Activated T-cell treated with anti-CD3 and anti-CD28 coated beads, Interleukin-2, amount 50 U/mL, for 1 hour (primary cell): Measurements from ENCODE around the gene SLC29A1.
"Not testable (repeated sequence)": the region's sequence is repeated elsewhere in the genome, so short reads cannot be mapped to it uniquely, and the experiment has no call there.

Source experiments
- DNase-seq: peaks from one replicate; pipeline ENCODE4 v3.0.0-alpha.2; 2020

SLC29A1 gene

GRCh38 chr6:44223319-44224028, at the start of gene SLC29A1:
TSS of gene SLC29A1 (plus strand) at chr6:44223595. CDS start at chr6:44227314, 3,719 bp downstream.
- peak; percentile 87 for DNase-seq

DNA sequence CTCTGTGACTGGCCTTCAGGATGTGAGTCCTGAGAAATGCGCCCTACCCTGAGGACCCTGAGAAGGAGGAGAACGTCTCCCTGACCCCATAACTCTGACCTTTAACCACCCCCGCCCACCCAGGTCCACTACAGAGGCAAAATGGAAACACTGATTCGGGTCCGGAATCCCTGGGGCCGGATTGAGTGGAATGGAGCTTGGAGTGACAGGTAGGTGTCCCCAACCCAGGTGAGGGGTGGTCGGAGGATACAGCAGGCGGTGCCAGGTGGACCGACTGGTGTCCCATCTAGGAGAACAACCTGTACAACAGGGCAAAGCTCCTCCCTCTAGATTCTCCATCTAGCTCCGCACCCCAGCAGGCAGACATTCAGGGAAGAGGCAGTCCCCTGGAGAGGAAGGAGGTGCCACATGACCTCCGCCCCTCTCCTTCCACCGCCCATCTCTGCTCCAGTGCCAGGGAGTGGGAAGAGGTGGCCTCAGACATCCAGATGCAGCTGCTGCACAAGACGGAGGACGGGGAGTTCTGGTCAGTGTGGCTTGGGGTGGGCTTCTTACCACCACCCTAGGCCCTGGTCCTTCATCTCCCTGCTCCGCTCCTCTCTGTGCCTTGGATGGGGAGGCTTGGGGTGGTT, 47.1 kb upstream of the SLC29A1 start:
- DNase-seq = no peak

DNA sequence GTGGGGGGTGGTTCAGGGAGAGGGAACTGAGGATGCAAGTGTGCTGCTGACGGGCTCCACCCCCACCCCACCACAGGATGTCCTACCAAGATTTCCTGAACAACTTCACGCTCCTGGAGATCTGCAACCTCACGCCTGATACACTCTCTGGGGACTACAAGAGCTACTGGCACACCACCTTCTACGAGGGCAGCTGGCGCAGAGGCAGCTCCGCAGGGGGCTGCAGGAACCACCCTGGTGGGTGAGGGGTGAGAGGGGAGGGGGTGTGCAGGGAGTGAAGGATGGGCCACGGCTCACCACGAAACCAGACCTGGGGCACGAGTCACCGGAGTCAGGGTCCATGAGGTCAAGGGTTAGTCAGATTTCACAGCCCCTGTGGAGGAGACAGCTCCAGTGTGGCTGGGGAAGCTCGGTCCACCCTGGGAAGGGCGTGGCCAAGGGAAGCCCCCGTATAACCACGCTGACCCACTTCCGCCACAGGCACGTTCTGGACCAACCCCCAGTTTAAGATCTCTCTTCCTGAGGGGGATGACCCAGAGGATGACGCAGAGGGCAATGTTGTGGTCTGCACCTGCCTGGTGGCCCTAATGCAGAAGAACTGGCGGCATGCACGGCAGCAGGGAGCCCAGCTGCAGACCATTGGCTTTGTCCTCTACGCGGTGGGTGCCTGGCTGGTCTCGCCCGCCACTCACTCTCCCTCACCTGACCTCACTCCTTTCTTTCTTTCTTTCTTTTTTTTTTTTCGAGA, 46.5 kb upstream of the SLC29A1 start:
- no peak for DNase-seq

- DNase-seq = no peak
Observed at GRCh38 chr6:44177691-44178423, 45.5 kb upstream of the SLC29A1 start.

DNA sequence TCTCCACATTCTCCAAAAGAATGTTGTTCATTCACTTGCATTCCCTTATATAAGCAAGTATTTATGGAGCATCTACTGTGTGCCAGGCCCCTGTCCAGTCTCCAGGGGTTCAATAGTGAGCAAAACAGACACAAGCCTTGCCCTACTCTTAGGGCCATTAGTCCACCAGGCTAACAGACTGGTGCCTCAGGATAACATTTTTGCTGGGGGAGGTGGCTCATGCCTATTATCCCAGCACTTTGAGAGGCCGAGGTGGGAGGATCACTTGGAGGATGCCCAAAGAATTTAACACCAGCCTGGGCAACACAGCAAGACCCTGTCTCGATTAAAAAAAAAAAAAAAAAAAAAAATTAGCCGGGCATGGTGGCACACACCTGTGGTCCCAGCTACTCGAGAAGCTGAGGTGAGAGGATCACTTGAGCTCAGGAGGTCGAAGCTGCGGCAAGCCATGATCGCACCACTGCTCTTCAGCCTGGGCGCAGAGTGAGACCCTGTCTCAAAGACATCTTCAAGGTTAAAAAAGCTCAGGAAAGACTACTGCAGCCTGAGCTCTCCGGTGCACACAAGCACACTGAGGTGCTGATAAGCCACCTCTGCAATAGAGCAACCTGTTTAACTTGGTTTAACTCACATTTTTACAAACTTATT, 44.8 kb upstream of the SLC29A1 start:
- DNase-seq = no peak

DNA sequence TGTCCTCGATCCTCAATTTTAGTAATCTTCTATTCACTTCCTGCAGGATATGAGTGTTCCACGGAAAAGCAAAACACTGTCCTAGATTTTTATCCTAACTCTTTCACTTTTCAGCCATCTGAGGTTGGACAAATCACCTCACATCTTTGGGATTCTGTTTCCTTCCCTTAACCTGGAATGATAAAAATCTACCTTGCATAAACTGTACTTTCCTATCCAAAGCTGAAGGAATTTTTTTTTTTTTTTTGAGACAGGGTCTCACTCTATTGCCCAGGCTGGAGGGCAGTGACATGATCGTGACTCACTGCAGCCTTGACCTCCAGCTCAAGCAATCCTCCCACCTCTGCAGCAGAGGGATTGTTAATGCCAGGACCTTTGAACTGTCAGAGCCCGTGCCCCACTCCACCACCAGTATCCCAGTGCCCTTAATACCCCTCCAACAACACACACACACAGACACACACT, 44.3 kb upstream of the SLC29A1 start:
- no peak for DNase-seq

- no peak for DNase-seq
Observed at GRCh38 chr6:44179648-44180047, 43.7 kb upstream of the SLC29A1 start.

- DNase-seq = no peak
Observed at GRCh38 chr6:44180406-44180805, 43.0 kb upstream of the SLC29A1 start.

GRCh38 chr6:44180886-44181285, 42.5 kb upstream of the SLC29A1 start:
- DNase-seq = no peak

DNA sequence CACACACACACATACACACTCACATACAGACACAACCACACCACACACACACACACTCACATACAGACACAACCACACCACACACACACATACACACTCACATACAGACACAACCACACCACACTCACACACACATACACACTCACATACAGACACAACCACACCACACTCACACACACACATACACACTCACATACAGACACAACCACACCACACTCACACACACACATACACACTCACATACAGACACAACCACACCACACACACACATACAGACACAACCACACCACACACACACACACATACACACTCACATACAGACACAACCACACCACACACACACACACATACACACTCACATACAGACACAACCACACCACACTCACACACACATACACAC, 41.6 kb upstream of the SLC29A1 start:
- not testable (repeated sequence) for DNase-seq

DNA sequence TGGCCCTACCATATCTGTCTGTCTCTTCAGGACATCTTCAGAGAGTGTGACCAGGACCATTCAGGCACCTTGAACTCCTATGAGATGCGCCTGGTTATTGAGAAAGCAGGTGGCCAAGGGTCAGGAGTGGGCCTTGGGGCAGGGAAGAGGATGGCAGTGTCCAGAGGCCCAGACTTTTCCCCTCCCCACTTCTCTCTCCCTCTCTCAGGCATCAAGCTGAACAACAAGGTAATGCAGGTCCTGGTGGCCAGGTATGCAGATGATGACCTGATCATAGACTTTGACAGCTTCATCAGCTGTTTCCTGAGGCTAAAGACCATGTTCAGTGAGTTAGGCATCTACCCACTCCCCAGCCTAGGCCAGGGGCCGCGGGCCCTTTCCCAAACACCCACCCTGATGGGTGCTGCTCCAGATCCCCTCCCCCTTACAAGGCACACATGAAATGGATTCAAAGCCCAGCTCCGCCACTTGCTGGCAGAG, 40.4 kb upstream of the SLC29A1 start:
- no peak for DNase-seq

- no peak for DNase-seq
Observed at GRCh38 chr6:44183783-44184182, 39.6 kb upstream of the SLC29A1 start.

- not testable (repeated sequence) for DNase-seq
Observed at GRCh38 chr6:44185356-44185755, 38.0 kb upstream of the SLC29A1 start.

DNA sequence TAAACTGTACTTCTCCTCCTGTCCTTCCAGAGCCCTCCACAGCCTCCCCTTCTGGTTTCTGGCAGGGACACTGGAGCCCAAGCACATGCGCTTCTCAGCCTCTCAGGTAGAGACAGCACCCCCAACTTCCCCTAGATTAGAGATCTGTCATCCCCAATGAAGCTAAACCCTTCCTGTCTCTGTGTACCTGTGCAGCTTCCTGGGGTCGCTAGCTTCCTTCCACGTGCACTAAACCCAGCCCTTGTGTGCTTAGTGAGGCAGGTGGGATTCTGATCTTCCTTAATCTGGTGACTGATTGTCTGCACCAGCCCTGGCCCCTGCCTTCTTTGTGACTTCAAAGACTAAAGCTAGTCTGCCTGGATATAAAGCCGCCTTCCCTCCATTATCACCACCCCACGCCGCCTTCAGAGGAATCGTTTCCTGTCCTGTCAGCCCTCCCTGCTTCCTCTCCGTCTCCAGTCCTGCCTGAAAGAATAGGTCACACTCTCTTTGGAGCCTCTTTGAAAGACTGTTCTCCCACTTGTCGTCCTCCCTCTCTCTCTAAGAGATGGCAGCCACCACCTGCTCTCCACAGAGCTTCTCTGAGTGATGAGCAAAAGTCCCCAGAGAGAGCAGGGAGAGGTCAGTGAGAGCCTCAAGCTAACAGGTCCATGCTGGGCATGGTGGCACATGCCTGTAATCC, 37.3 kb upstream of the SLC29A1 start:
- no peak for DNase-seq

DNA sequence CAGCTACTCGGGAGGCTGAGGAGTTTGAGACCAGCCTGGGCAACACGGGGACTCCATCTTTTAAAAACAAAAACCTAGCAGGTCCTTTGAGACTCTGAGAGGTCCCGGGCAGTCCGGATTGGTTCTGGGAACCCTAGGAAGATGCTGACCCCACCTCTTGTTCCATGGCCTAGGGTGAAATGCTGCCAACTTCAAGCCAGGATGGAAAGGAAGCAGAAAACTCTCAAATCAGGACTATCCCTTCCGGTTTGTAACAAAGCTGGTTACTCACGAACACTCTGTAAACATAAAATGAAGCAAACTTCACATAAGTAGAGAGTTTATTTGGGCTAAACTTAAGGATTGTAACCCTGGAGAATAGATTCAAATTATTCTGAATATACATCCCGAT, 36.8 kb upstream of the SLC29A1 start:
- no peak for DNase-seq

- DNase-seq = no peak
Observed at GRCh38 chr6:44188819-44189218, 34.6 kb upstream of the SLC29A1 start.

- no peak for DNase-seq
Observed at GRCh38 chr6:44189257-44189656, 34.1 kb upstream of the SLC29A1 start.

- no peak for DNase-seq
Observed at GRCh38 chr6:44190715-44191114, 32.7 kb upstream of the SLC29A1 start.

- no peak for DNase-seq
Observed at GRCh38 chr6:44192428-44193041, 30.9 kb upstream of the SLC29A1 start.

DNA sequence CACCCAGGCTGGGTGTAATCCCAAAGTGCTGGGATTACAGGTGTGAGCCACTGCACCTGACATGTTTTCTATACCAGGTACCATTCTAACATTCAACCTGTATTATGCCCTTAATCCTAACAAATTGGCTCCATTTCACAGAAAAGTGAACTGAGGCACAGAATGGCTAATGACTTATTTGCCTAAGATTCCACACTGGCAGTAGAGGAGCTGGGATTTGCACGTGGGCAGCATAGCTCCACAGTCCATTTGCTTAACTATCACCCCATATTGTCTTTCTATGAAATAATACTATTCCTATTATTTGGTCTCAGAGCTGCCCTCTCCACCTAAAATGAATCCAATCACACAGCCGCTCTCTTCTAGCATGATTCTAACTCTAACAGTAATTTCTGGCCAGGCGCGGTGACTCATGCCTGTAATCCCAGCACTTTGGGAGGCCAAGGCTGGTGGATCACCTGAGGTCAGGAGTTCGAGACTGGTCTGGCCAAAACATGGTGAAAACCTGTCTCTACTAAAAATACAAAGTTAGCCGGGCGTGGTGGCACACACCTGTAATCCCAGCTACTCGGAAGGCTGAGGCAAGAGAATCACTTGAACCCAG, 30.0 kb upstream of the SLC29A1 start:
- no peak for DNase-seq

- no peak for DNase-seq
Observed at GRCh38 chr6:44194326-44194725, 29.1 kb upstream of the SLC29A1 start.
